NB4 (cell line): Measurements from ENCODE around the gene ZMYND8.

ENCODE experiments used
- POLR2A ChIP-seq: IDR thresholded peaks from 2 replicates; pipeline ENCODE4 v1.6.1; 2011; ENCODE audit warnings: mild to moderate bottlenecking; ENCODE audit not compliant: insufficient read length; ENCODE audit errors: extremely low read depth
- TF ChIP-seq, protein P1 (sequence below): IDR thresholded peaks from one replicate; pipeline ENCODE4 v1.5.1; 2012; ENCODE audit warnings: low read depth, low read length
- TF ChIP-seq, protein P2 (sequence below): IDR thresholded peaks from 2 replicates; pipeline ENCODE4 v1.6.1; 2011; ENCODE audit warnings: low read depth, low read length

- TF ChIP-seq POLR2A, result no peak
- TF ChIP-seq, protein P1, sequence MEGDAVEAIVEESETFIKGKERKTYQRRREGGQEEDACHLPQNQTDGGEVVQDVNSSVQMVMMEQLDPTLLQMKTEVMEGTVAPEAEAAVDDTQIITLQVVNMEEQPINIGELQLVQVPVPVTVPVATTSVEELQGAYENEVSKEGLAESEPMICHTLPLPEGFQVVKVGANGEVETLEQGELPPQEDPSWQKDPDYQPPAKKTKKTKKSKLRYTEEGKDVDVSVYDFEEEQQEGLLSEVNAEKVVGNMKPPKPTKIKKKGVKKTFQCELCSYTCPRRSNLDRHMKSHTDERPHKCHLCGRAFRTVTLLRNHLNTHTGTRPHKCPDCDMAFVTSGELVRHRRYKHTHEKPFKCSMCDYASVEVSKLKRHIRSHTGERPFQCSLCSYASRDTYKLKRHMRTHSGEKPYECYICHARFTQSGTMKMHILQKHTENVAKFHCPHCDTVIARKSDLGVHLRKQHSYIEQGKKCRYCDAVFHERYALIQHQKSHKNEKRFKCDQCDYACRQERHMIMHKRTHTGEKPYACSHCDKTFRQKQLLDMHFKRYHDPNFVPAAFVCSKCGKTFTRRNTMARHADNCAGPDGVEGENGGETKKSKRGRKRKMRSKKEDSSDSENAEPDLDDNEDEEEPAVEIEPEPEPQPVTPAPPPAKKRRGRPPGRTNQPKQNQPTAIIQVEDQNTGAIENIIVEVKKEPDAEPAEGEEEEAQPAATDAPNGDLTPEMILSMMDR, result no peak
- TF ChIP-seq, protein P2, sequence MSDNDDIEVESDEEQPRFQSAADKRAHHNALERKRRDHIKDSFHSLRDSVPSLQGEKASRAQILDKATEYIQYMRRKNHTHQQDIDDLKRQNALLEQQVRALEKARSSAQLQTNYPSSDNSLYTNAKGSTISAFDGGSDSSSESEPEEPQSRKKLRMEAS, result no peak
These were observed 45.8 kb downstream of the ZMYND8 start for GRCh38 chr20:47310729-47311128.
